Parathyroid adenoma (tissue), 2 donors: ENCODE measurements around the gene ZSWIM1.

Source experiments
- H2AFZ ChIP-seq: fragments of 300-600 bp; sonication (generic); one replicate; pipeline ENCODE4 v1.7.0; 2017; ENCODE audit warnings: antibody characterized with exemption, mild to moderate bottlenecking
- H3K27ac ChIP-seq: fragments of 300-600 bp; sonication (generic); one replicate; pipeline ENCODE4 v1.7.0; 2017
- H3K27me3 ChIP-seq: fragments of 300-600 bp; sonication (generic); one replicate; pipeline ENCODE4 v1.7.0; 2017; ENCODE audit warnings: low read length; ENCODE audit not compliant: control insufficient read depth, insufficient read depth
- H3K36me3 ChIP-seq: fragments of 300-600 bp; sonication (generic); one replicate; pipeline ENCODE4 v1.7.0; 2017; ENCODE audit warnings: low read length; ENCODE audit not compliant: control insufficient read depth, insufficient read depth
- H3K4me1 ChIP-seq: fragments of 300-600 bp; sonication (generic); one replicate; pipeline ENCODE4 v1.7.0; 2017; ENCODE audit warnings: control low read depth
- H3K4me2 ChIP-seq: fragments of 300-600 bp; sonication (generic); one replicate; pipeline ENCODE4 v1.7.0; 2017; ENCODE audit warnings: low read length
- H3K4me3 ChIP-seq: fragments of 300-600 bp; sonication (generic); one replicate; pipeline ENCODE4 v1.7.0; 2017; ENCODE audit warnings: low read depth, low read length
- H3K79me2 ChIP-seq: fragments of 300-600 bp; sonication (generic); one replicate; pipeline ENCODE4 v1.7.0; 2017; ENCODE audit warnings: control low read depth
- H3K9ac ChIP-seq: fragments of 300-600 bp; sonication (generic); one replicate; pipeline ENCODE4 v1.7.0; 2017; ENCODE audit warnings: mild to moderate bottlenecking
- H3K9me3 ChIP-seq: fragments of 300-600 bp; sonication (generic); one replicate; pipeline ENCODE4 v1.7.0; 2017; ENCODE audit warnings: low read length; ENCODE audit not compliant: control insufficient read depth
- CTCF ChIP-seq: fragments of 300-600 bp; sonication (generic); IDR thresholded peaks from one replicate; pipeline ENCODE4 v1.7.0; 2017; ENCODE audit warnings: antibody characterized with exemption, mild to moderate bottlenecking
- donor health status: primary hyperparathyroidism.

Gene ZSWIM1

GRCh38 chr20:45919542-45920399 lies 38.7 kb downstream of the ZSWIM1 start:
- H3K9ac ChIP-seq = no peak overlapping the region
- no peak for TF ChIP-seq CTCF

GRCh38 chr20:45920462-45921336 lies 39.7 kb downstream of the ZSWIM1 start:
- no peaks in the 10 kb centered on the region for H3K36me3 ChIP-seq
- H3K4me3 ChIP-seq = no peak overlapping the region
- H3K27ac ChIP-seq = peak overlapping the region; percentile 2
- TF ChIP-seq CTCF = no peak
- no peaks in the 10 kb centered on the region for H3K9me3 ChIP-seq
- no peak overlapping the region for H3K4me2 ChIP-seq
- no peaks in the 10 kb centered on the region for H3K79me2 ChIP-seq
- peaks cover 12% of the 10 kb centered on the region for H3K4me1 ChIP-seq
- H2AFZ ChIP-seq = peak overlapping the region; percentile 8
- H3K27me3 ChIP-seq = no peaks in the 10 kb centered on the region
- no peak overlapping the region for H3K9ac ChIP-seq

More at GRCh38 chr20:45919542-45920399, 38.7 kb downstream of the ZSWIM1 start:
- no peaks in the 10 kb centered on the region for H3K36me3 ChIP-seq
- H3K9me3 ChIP-seq = no peaks in the 10 kb centered on the region
- no peaks in the 10 kb centered on the region for H3K79me2 ChIP-seq
- H2AFZ ChIP-seq = peak overlapping the region; percentile 8
- H3K4me2 ChIP-seq = no peak overlapping the region
- no peaks in the 10 kb centered on the region for H3K27me3 ChIP-seq
- H3K4me3 ChIP-seq = no peak overlapping the region
- peak overlapping the region; percentile 24 for H3K27ac ChIP-seq
- peaks cover 8% of the 10 kb centered on the region for H3K4me1 ChIP-seq

GRCh38 chr20:45921337-45922189 lies 40.5 kb downstream of the ZSWIM1 start:
- TF ChIP-seq CTCF = no peak
- H3K79me2 ChIP-seq = no peaks in the 10 kb centered on the region
- no peak overlapping the region for H2AFZ ChIP-seq
- no peak overlapping the region for H3K9ac ChIP-seq
- H3K27ac ChIP-seq = no peak overlapping the region
- no peaks in the 10 kb centered on the region for H3K9me3 ChIP-seq
- H3K36me3 ChIP-seq = no peaks in the 10 kb centered on the region
- no peak overlapping the region for H3K4me2 ChIP-seq
- H3K4me3 ChIP-seq = no peak overlapping the region
- H3K4me1 ChIP-seq = peaks cover 12% of the 10 kb centered on the region
- H3K27me3 ChIP-seq = no peaks in the 10 kb centered on the region

GRCh38 chr20:45924391-45925261 lies 43.6 kb downstream of the ZSWIM1 start:
- TF ChIP-seq CTCF = no peak

More at GRCh38 chr20:45924391-45925261, 43.6 kb downstream of the ZSWIM1 start:
- peak overlapping the region; percentile 89 for H3K27ac ChIP-seq
- H3K4me2 ChIP-seq = peak overlapping the region; percentile 78
- H2AFZ ChIP-seq = peak overlapping the region; percentile 82
- peak overlapping the region; percentile 52 for H3K4me3 ChIP-seq
- H3K9me3 ChIP-seq = no peaks in the 10 kb centered on the region
- H3K36me3 ChIP-seq = no peaks in the 10 kb centered on the region
- H3K4me1 ChIP-seq = peaks cover 12% of the 10 kb centered on the region
- H3K79me2 ChIP-seq = no peaks in the 10 kb centered on the region
- no peak overlapping the region for H3K9ac ChIP-seq
- H3K27me3 ChIP-seq = no peaks in the 10 kb centered on the region
